GM15510 (cell line): ENCODE data around the gene NAA35.

Experiments used
- POLR2A ChIP-seq: IDR thresholded peaks from 3 replicates; pipeline ENCODE4 v1.6.1; 2011; ENCODE audit warnings: borderline replicate concordance; ENCODE audit not compliant: insufficient read length; ENCODE audit errors: extremely low read depth

Gene NAA35

DNA sequence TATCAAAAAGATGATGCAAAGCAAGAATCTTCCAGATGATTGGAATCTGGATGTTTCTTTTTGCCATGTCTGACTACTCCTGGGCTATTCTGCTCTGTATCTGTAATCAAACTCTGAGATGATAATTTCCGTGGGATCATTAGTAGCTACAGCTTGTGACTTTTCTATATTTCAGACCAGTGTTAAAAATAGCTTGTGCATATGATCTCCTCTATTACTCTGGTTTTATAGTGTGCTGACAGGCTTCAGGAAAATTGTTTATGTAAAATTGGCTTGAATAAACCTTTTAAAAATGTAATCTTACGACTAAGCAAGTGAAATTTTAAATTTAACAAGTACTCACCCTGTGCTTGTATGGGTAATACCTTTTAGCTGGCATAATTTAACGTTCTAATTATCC is 40.4 kb downstream of the NAA35 start:
- no peak for TF ChIP-seq POLR2A

DNA sequence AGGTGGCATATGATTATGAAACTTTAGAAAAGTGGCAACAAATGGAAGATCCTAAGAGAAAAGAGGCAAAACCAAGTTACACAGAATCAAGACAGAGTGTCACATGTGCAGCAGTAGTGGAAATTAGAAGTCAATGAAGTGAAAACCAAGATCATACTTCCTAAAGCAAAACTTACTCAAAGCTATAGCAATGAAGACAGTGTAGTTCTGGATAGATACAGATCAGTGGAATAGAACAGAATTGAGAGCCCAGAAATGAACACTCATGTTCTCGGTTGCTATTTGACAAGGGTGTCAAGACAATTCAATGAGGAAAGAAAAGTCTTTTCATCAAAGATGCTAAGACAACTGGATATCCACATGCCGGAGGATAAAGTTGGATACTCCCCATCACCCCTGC is 43.5 kb downstream of the NAA35 start:
- no peak for TF ChIP-seq POLR2A

DNA sequence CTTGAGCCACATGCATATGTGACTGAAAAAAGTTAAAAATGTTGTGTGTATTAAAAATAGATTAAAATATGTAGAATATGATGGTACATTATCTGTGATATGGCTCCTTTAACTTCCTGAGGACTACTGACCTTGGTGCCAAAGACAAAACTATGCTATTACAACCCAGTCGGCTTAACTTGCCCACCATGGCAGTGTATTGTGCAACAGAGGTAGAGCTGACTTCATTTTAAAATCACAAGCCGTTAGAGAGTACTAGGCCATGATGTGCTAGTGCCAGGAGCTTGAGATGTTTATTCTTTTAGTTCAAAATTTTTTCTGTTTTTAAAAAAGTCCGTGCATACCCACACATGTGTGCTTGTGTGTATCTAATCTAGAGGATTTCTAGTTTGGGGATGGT is 46.3 kb downstream of the NAA35 start:
- TF ChIP-seq POLR2A = no peak

DNA sequence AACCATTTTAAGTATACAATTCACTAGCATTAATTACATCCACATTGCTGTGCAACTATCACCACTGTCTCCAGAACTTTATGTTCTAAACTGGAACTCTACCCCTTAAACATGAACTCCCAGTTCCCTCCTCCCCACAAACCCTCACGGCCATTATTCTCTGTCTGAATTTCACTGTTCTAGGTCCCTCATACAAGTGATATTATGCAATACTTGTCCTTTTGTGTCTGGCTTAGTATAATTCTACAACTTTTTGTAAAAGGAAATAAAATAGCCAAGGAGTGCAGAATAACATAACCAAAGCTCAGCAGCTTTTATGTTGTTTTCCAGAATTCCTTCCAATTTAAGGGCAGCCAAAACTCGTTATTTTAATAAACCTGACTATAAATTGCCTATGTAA is 53.2 kb downstream of the NAA35 start:
- TF ChIP-seq POLR2A = no peak

DNA sequence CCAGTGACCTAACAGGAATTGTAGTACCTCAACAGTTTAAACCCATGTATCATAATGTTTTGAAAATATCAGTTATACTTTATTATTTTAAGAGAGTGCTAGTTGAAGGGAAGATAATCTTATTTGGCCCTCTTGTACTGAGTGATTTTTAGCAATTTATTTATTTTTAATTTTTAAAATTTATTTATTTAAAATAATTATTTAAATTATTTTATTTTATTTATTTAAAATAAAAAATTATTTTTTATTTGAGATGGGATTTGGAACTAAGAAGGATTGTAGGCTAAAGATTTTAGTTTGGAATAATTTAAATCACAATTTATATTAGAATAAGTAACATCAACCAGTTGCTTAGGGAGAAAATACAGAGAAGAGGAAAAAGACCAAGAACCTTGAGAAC is 54.2 kb downstream of the NAA35 start:
- no peak for TF ChIP-seq POLR2A

DNA sequence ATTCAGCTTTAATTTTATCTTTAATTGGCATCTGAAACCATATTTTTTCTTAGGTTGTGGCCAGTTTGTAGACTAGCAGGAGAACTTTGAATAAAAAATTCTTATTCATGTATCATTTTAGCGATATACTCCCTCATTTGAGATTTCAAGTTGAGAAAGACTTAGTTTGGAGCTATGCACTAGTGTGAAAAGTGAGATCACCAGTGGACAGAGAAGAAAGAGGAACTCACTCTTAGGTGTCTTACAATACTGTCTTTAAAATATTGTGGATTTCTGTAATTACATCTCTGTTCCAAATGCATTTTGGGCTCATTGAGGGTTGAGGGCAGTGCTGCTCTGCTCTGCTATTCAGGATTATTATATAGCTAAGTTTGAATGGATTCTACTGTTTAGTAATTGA is 54.7 kb downstream of the NAA35 start:
- no peak for TF ChIP-seq POLR2A

DNA sequence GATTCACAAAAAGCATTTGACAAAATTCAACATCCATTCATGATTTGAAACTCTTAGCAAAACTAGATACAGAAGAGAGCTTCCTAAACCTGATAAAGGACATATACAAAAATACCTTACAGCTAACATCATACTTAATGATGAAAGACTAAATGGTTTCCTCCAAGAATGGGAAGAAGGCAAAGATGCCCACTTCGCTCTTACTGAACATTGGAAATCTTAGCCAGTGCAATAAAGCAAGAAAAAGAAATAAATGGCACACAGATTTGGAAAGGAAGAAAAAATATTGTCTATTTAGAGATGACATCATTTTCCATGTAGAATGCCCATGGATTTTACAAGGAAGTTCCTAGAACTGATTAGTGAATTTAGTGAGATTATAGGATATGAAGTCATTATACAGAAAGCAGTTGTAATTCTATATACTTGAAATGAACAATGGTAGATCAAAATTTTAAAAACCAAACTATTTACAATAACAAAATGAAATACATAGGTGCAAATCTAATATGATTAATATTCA is 64.4 kb downstream of the NAA35 start:
- TF ChIP-seq POLR2A = no peak

DNA sequence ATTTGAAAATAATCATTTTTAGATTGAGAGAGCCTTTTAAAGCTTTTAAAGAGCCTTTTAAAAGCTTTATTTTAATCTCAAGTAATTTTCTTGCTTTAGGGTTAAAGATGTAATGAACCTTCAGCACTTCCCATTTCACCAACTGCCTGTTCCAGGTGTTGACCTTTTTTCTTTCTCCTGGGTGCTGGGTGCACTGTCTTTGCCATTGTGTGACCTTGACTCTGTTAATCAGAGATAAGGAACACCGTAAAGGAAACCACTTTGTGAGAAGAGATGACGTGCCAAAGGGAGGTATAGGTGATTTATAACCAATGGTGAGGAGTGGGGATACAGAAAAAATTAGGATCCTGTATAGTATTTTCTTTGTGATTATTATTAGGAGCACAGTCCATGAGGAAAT is 68.2 kb downstream of the NAA35 start:
- no peak for TF ChIP-seq POLR2A

DNA sequence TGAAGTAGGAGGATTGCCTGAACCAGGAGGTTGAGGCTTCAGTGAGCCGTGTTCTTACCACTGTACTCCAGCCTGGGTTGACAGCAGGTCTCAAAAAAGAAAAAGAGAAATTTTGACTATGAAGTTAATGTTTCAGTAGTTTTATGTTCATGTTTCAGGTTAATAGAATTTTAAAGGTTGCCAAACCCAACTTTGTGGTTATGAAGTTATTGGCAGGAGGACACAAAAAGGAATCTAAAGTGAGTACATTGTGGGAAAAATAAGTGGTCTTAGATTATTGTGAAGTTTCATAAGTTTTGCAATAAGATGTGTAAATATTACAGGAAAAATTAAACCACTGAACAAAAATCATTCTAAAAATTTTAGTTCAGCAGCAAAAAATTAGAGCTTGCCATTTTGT is 79.8 kb downstream of the NAA35 start:
- TF ChIP-seq POLR2A = no peak

DNA sequence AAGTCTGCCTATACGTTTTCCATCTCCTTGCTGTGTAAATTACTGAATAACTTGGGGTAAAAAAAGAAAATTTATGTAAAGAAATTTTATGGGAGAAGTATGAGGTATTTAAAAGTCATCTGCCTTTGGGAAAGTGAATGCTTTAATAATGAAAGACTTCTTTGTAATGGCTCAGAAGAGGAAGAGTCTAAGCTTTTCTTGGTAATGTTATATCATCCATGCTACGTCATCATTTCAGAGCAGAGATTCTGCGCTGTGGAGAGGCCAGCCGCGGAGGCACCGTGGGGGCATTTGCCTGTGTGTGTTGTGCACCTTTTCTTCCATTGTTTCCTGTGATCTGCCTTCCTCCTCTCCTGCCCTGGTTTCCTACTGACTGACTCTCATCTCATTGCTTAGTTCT is 80.2 kb downstream of the NAA35 start:
- TF ChIP-seq POLR2A = no peak

DNA sequence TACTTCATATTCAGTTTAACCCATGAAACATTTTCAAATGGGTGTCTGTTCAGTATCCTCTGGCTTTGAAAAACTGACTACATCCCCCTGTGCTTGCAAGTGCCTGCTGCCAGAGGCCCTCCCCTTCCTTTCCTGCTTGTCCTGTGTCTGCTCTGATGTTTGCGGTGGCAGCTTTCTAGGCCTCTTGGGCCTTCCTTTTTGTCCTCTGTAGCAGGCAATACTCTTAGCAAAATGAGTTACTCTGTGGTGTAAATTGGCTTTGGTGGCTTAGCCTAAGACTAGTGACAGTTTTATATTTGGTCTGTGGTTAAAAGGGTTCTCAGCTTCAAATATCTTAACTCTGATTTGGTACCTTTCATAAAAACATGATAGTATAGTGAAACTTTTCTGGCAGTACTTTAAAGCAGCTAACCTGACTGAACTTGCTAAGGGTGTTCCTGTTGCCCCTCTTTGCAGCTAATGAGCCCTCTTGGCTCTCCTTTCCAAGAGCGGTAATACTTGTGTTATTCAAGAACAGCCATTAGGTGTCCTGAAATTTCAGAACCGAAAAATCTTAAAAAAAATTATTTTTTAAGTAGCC is 81.8 kb downstream of the NAA35 start:
- no peak for TF ChIP-seq POLR2A

DNA sequence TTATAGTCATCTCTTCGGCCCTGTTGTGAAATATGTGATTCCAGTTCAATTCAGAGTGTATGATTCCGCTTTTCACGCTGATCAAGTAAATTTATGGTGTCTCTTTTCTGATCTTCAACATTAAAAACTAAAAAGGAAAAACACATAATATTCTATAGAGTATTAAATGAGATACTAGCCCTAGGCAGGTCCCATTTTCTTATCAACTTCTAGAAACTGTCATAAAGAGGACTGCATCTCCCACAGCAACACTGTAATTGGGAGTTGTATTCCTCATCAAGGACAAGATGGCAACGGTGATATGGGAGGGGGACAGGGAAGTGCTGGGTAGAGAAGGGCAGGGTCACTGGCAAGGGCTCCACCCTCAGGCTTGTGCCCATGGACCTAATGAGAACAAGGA is 86.8 kb downstream of the NAA35 start:
- no peak for TF ChIP-seq POLR2A

DNA sequence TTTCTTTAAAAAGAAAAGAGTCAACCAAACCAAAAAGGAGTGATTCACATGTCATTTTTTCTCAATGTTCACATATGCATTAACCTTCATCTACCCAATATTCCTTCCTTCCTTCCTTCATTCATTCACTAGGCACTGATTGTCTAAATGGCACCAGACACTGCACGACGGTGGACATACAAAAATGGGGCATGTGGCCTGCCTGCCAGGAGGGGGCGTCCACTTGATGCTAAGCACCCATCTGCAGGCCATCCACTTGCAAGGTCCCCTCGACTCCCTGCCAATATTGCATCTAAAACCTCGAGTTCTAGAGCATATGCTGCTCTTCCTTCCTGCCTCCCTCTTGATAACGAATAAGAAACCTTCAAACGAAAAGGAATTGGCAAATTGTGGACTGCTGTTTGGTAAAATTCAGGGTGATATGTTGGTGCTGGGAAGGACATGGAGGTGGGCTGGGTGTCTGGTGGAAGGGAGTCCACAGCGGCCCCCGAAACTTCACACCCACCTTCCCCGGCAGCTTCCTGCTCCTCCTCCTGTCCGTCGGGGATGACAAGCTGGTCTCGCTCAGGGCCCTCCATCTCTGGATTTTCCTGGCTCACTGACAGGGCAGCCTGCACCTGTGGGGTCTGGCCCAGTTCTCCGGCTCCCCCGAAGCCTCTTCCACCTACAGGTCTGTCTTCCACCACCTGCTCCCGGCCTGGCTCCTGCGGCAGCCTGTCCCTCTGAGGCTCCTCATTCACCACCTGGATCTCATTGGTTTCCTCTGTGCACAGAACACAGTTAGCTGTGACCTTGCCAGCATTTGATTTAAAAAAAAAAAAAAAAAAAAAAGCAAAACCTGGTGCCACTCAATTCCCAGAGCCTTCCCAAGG is 94.2 kb downstream of the NAA35 start:
- TF ChIP-seq POLR2A = no peak

DNA sequence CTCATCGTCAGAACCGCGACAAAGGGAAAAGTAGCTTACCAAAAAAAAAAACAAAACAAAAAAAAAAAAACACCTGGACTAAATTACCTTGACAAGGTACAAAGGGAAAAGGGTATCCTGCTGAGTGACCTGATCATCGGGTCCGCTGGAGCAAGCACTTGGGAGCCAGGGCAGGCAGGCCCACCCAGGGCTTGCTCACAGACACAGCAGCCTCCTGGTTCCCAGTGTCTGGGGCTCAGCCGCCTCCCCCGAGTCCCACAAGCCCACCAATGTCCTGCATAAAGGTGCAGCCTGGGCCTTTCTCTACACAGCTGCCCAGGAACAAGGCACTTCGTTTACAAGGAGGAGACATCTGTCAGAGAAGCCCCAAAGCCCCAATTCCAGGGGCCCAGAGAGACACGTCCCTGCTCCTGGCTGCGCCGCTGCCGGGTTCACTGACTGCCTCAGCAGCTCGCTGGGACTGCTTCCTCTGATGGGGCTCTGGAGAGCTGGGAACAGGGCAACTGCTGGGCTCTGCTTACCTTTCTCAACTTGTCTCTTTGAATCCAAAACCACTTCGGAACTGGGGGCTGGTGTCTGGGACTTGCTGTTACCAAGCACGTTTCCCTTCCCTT is 95.0 kb downstream of the NAA35 start:
- no peak for TF ChIP-seq POLR2A

DNA sequence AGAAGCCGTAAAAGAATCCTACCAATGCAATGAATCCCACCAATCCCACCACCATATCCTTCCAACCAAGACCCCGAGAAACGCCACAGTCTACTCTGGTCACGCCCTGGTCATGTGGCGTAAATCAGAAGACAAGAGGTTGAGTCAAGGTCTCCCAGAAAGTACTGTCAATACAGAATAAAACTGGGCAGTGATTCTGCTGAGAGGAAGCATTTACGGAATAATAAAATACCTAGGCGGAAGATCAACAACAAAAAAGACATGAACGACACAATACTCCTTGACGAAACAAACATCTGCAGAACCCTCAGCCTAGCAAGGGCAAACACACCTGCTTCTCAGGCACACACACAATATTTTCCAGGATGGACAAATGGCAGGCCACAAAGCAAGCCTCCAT is 95.6 kb downstream of the NAA35 start:
- no peak for TF ChIP-seq POLR2A
